SK-N-SH (cell line): ENCODE measurements around the gene PIK3R3.

Source experiments
- SIN3A ChIP-seq: IDR thresholded peaks from 2 replicates; pipeline ENCODE4 v1.6.1; 2012; ENCODE audit warnings: low read depth, mild to moderate bottlenecking, low read length, moderate library complexity, borderline replicate concordance
- TF ChIP-seq, protein P1 (sequence below): IDR thresholded peaks from 2 replicates; pipeline ENCODE4 v1.4.0; 2012; ENCODE audit warnings: low read depth, borderline replicate concordance

DNA sequence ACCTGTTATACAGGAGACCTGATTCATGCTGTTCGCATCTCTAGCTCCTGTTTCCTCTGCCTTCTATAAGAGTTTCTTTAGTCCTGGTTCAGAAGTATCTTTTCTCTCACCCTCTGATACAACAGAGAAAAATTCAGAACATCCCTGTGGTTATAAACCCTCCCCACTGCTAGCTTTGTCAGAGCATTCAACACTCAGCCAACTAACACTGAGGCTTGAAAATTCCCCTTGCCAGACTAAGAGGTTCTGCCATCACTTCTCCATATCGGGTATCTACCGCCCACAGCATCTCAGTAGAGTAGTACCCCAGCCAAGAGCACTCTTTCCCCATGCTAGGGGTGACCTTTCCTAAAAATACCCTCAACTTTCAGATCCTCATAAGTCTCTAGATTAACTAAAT is 19.6 kb upstream of the PIK3R3 start:
- no peak for TF ChIP-seq SIN3A
- TF ChIP-seq, protein P1, sequence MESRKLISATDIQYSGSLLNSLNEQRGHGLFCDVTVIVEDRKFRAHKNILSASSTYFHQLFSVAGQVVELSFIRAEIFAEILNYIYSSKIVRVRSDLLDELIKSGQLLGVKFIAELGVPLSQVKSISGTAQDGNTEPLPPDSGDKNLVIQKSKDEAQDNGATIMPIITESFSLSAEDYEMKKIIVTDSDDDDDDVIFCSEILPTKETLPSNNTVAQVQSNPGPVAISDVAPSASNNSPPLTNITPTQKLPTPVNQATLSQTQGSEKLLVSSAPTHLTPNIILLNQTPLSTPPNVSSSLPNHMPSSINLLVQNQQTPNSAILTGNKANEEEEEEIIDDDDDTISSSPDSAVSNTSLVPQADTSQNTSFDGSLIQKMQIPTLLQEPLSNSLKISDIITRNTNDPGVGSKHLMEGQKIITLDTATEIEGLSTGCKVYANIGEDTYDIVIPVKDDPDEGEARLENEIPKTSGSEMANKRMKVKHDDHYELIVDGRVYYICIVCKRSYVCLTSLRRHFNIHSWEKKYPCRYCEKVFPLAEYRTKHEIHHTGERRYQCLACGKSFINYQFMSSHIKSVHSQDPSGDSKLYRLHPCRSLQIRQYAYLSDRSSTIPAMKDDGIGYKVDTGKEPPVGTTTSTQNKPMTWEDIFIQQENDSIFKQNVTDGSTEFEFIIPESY: no peak
